HepG2 (cell line): ENCODE measurements around the gene CELF5.

Experiments
- ISX ChIP-seq: sonication (generic); formaldehyde crosslinking; conservative IDR thresholded peaks from 2 replicates; pipeline ENCODE4 v1.5.0; 2020; ENCODE audit warnings: missing genetic modification reagents
- POLR2A ChIP-seq, 2 experiments: IDR thresholded peaks; 2 replicates each; pipeline ENCODE4 v1.6.1; 2011; ENCODE audit warnings: low read depth in 2 of 2, low read length in 2 of 2, mild to moderate bottlenecking in 1 of 2, moderate library complexity in 1 of 2; ENCODE audit not compliant: insufficient read depth in 1 of 2
- SMARCC2 ChIP-seq: fragments of 450-650 bp; IDR thresholded peaks from 2 replicates; pipeline ENCODE4 v1.6.1; 2017; ENCODE audit warnings: antibody characterized with exemption, mild to moderate bottlenecking
- TCF7L2 ChIP-seq: IDR thresholded peaks from 2 replicates; pipeline ENCODE4 v1.6.1; 2011; ENCODE audit warnings: mild to moderate bottlenecking, low read depth, low read length, moderate library complexity
- TF ChIP-seq, protein P1 (sequence below): sonication (generic); formaldehyde crosslinking; IDR thresholded peaks from 2 replicates; pipeline ENCODE4 v1.5.0; 2020; ENCODE audit warnings: missing genetic modification reagents
- TF ChIP-seq, protein P2 (sequence below): sonication (generic); formaldehyde crosslinking; IDR thresholded peaks from 2 replicates; pipeline ENCODE4 v1.5.0; 2020; ENCODE audit warnings: mild to moderate bottlenecking, missing genetic modification reagents, moderate library complexity
- TF ChIP-seq, protein P3 (sequence below): sonication (generic); formaldehyde crosslinking; IDR thresholded peaks from 2 replicates; pipeline ENCODE4 v1.4.0; 2020; ENCODE audit warnings: missing genetic modification reagents
- TF ChIP-seq, protein P4 (sequence below): sonication (generic); formaldehyde crosslinking; IDR thresholded peaks from 2 replicates; pipeline ENCODE4 v1.8.0; 2022; ENCODE audit warnings: missing genetic modification reagents, mild to moderate bottlenecking, moderate library complexity, borderline replicate concordance
- TF ChIP-seq, protein P5 (sequence below): fragments of 450-650 bp; IDR thresholded peaks from 2 replicates; pipeline ENCODE4 v1.6.1; 2017; ENCODE audit warnings: mild to moderate bottlenecking

DNA sequence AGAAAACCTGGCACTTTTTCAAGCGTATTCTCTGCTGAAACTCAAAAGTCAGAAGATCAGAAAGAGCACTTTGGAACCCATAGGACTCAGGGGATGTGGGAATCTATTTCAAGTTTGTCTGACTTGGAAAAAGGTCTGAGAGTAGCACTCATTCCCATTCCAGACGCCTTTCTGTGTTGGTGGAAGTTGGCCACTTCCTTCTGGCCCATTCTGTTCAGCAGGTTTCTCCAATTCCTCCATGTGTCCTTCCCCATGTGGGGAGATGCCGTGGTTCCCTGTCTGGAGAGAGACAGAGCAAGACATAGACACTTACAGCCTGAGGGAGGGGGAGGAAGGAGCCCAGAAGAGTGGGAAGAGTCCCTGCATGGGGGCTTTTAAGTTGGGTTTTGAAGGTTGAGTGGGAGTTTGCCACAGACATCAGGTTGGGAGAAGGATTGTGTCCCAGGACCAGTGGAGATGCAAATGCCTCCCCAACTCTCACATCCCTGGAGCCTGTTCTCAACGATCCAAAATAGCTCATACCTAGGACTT lies 48.0 kb downstream of the CELF5 start:
- TF ChIP-seq POLR2A (IDR thresholded peaks at IDR 0.05; ENCODE audit: insufficient read depth in 1 of 2, low read depth in 2 of 2, low read length in 2 of 2): no peak
- TF ChIP-seq, protein P1, sequence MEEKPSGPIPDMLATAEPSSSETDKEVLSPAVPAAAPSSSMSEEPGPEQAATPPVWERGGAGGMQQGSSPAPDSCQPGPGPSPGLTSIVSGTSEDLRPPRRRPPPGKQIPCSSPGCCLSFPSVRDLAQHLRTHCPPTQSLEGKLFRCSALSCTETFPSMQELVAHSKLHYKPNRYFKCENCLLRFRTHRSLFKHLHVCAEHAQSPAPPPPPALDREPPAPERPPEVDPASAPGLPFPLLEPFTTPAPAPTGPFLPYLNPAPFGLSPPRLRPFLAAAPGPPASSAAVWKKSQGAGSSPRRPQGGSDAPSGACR (CRISPR knock-in tag): no peak
- TF ChIP-seq TCF7L2: no peak
- TF ChIP-seq, protein P2, sequence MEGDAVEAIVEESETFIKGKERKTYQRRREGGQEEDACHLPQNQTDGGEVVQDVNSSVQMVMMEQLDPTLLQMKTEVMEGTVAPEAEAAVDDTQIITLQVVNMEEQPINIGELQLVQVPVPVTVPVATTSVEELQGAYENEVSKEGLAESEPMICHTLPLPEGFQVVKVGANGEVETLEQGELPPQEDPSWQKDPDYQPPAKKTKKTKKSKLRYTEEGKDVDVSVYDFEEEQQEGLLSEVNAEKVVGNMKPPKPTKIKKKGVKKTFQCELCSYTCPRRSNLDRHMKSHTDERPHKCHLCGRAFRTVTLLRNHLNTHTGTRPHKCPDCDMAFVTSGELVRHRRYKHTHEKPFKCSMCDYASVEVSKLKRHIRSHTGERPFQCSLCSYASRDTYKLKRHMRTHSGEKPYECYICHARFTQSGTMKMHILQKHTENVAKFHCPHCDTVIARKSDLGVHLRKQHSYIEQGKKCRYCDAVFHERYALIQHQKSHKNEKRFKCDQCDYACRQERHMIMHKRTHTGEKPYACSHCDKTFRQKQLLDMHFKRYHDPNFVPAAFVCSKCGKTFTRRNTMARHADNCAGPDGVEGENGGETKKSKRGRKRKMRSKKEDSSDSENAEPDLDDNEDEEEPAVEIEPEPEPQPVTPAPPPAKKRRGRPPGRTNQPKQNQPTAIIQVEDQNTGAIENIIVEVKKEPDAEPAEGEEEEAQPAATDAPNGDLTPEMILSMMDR (CRISPR knock-in tag): no peak
- TF ChIP-seq, protein P3, sequence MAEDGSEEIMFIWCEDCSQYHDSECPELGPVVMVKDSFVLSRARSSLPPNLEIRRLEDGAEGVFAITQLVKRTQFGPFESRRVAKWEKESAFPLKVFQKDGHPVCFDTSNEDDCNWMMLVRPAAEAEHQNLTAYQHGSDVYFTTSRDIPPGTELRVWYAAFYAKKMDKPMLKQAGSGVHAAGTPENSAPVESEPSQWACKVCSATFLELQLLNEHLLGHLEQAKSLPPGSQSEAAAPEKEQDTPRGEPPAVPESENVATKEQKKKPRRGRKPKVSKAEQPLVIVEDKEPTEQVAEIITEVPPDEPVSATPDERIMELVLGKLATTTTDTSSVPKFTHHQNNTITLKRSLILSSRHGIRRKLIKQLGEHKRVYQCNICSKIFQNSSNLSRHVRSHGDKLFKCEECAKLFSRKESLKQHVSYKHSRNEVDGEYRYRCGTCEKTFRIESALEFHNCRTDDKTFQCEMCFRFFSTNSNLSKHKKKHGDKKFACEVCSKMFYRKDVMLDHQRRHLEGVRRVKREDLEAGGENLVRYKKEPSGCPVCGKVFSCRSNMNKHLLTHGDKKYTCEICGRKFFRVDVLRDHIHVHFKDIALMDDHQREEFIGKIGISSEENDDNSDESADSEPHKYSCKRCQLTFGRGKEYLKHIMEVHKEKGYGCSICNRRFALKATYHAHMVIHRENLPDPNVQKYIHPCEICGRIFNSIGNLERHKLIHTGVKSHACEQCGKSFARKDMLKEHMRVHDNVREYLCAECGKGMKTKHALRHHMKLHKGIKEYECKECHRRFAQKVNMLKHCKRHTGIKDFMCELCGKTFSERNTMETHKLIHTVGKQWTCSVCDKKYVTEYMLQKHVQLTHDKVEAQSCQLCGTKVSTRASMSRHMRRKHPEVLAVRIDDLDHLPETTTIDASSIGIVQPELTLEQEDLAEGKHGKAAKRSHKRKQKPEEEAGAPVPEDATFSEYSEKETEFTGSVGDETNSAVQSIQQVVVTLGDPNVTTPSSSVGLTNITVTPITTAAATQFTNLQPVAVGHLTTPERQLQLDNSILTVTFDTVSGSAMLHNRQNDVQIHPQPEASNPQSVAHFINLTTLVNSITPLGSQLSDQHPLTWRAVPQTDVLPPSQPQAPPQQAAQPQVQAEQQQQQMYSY (CRISPR knock-in tag): no peak
- TF ChIP-seq, protein P4, sequence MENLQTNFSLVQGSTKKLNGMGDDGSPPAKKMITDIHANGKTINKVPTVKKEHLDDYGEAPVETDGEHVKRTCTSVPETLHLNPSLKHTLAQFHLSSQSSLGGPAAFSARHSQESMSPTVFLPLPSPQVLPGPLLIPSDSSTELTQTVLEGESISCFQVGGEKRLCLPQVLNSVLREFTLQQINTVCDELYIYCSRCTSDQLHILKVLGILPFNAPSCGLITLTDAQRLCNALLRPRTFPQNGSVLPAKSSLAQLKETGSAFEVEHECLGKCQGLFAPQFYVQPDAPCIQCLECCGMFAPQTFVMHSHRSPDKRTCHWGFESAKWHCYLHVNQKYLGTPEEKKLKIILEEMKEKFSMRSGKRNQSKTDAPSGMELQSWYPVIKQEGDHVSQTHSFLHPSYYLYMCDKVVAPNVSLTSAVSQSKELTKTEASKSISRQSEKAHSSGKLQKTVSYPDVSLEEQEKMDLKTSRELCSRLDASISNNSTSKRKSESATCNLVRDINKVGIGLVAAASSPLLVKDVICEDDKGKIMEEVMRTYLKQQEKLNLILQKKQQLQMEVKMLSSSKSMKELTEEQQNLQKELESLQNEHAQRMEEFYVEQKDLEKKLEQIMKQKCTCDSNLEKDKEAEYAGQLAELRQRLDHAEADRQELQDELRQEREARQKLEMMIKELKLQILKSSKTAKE: no peak
- TF ChIP-seq, protein P5, sequence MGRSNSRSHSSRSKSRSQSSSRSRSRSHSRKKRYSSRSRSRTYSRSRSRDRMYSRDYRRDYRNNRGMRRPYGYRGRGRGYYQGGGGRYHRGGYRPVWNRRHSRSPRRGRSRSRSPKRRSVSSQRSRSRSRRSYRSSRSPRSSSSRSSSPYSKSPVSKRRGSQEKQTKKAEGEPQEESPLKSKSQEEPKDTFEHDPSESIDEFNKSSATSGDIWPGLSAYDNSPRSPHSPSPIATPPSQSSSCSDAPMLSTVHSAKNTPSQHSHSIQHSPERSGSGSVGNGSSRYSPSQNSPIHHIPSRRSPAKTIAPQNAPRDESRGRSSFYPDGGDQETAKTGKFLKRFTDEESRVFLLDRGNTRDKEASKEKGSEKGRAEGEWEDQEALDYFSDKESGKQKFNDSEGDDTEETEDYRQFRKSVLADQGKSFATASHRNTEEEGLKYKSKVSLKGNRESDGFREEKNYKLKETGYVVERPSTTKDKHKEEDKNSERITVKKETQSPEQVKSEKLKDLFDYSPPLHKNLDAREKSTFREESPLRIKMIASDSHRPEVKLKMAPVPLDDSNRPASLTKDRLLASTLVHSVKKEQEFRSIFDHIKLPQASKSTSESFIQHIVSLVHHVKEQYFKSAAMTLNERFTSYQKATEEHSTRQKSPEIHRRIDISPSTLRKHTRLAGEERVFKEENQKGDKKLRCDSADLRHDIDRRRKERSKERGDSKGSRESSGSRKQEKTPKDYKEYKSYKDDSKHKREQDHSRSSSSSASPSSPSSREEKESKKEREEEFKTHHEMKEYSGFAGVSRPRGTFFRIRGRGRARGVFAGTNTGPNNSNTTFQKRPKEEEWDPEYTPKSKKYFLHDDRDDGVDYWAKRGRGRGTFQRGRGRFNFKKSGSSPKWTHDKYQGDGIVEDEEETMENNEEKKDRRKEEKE: no peak
- TF ChIP-seq ISX: no peak
- TF ChIP-seq SMARCC2: no peak
